Neuronal stem cell (in vitro differentiated cells): ENCODE measurements around the gene MAD1L1.
"Not testable (repeated sequence)": the region's sequence is repeated elsewhere in the genome, so short reads cannot be mapped to it uniquely, and the experiment has no call there.

Experiments used
- DNase-seq: peaks from one replicate; pipeline ENCODE4 v3.0.0-alpha.2; 2013; ENCODE audit warnings: low spot score
- H2AFZ ChIP-seq: one replicate; pipeline ENCODE4 v1.6.1; 2013; ENCODE audit warnings: mild to moderate bottlenecking, low read length, inconsistent platforms
- H2AK5ac ChIP-seq: 2 replicates; pipeline ENCODE4 v1.6.1; 2013; ENCODE audit warnings: low read depth, mild to moderate bottlenecking, inconsistent platforms, low read length, moderate library complexity, mixed read lengths
- H2BK120ac ChIP-seq: 2 replicates; pipeline ENCODE4 v1.6.1; 2013; ENCODE audit warnings: low read depth, mild to moderate bottlenecking, inconsistent platforms, low read length, moderate library complexity, mixed read lengths
- H2BK12ac ChIP-seq: one replicate; pipeline ENCODE4 v1.6.1; 2013; ENCODE audit warnings: low read length, inconsistent platforms
- H2BK15ac ChIP-seq: 2 replicates; pipeline ENCODE4 v1.6.1; 2013; ENCODE audit warnings: mild to moderate bottlenecking, low read length, inconsistent platforms, mixed read lengths
- H2BK5ac ChIP-seq: one replicate; pipeline ENCODE4 v1.6.1; 2013; ENCODE audit warnings: inconsistent platforms, mild to moderate bottlenecking, low read length, moderate library complexity
- H3K14ac ChIP-seq: one replicate; pipeline ENCODE4 v1.6.1; 2013; ENCODE audit warnings: low read length, inconsistent platforms
- H3K18ac ChIP-seq: 2 replicates; pipeline ENCODE4 v1.6.1; 2013; ENCODE audit warnings: low read length, inconsistent platforms
- H3K23ac ChIP-seq: 2 replicates; pipeline ENCODE4 v1.6.1; 2013; ENCODE audit warnings: low read depth, mild to moderate bottlenecking, mixed read lengths, low read length, inconsistent platforms; ENCODE audit not compliant: poor library complexity
- H3K27ac ChIP-seq: replicated peaks from 3 replicates; pipeline ENCODE4 v1.5.1; 2013; ENCODE audit warnings: low read length, inconsistent platforms
- H3K27me3 ChIP-seq, 3 experiments: 2 replicates each; pipeline ENCODE4 v1.6.1; 2013; ENCODE audit warnings: low read length in 3 of 3, mild to moderate bottlenecking in 2 of 3, inconsistent platforms in 1 of 3, low read depth in 1 of 3, mixed read lengths in 1 of 3, moderate library complexity in 1 of 3; ENCODE audit not compliant: control insufficient read depth in 3 of 3, insufficient read depth in 3 of 3
- H3K36me3 ChIP-seq, 2 donors: replicated peaks in 1 of 2; 2 replicates each; pipeline ENCODE4 v1.6.1; 2013; ENCODE audit warnings: low read length in 2 of 2; ENCODE audit not compliant: control insufficient read depth in 2 of 2, insufficient read depth in 2 of 2
- H3K4ac ChIP-seq: 2 replicates; pipeline ENCODE4 v1.6.1; 2013; ENCODE audit warnings: inconsistent platforms, mild to moderate bottlenecking, low read length, moderate library complexity
- H3K4me1 ChIP-seq, 2 donors: 1 replicate in 1 of 2; 2 replicates in 1 of 2; pipeline ENCODE4 v1.6.1; 2013; ENCODE audit warnings: low read length in 2 of 2, low read depth in 1 of 2; ENCODE audit not compliant: control insufficient read depth in 2 of 2, insufficient read depth in 1 of 2
- H3K4me2 ChIP-seq: one replicate; pipeline ENCODE4 v1.6.1; 2013; ENCODE audit warnings: mild to moderate bottlenecking, low read length, inconsistent platforms; ENCODE audit not compliant: insufficient read depth, poor library complexity, severe bottlenecking
- H3K4me3 ChIP-seq, 2 donors: 2 replicates each; pipeline ENCODE4 v1.5.1; 2013; ENCODE audit warnings: low read length in 2 of 2, mild to moderate bottlenecking in 2 of 2, inconsistent platforms in 1 of 2, moderate library complexity in 1 of 2
- H3K79me1 ChIP-seq: one replicate; pipeline ENCODE4 v1.6.1; 2013; ENCODE audit warnings: low read depth, mild to moderate bottlenecking, inconsistent platforms, low read length, moderate library complexity
- H3K9ac ChIP-seq: one replicate; pipeline ENCODE4 v1.6.1; 2013; ENCODE audit warnings: mild to moderate bottlenecking, low read depth, low read length, inconsistent platforms; ENCODE audit not compliant: poor library complexity
- H3K9me3 ChIP-seq, 2 donors: replicated peaks in 1 of 2; 2 replicates each; pipeline versions ENCODE3 to v1.6.1; 2013; ENCODE audit warnings: low read length in 2 of 2, mild to moderate bottlenecking in 2 of 2, inconsistent platforms in 1 of 2, low read depth in 1 of 2, mixed read lengths in 1 of 2, moderate library complexity in 1 of 2; ENCODE audit not compliant: control insufficient read depth in 2 of 2, insufficient read depth in 1 of 2
- H4K8ac ChIP-seq: one replicate; pipeline ENCODE4 v1.6.1; 2013; ENCODE audit warnings: low read depth, mild to moderate bottlenecking, inconsistent platforms, low read length, moderate library complexity
- H4K91ac ChIP-seq: one replicate; pipeline ENCODE4 v1.6.1; 2013; ENCODE audit warnings: low read length, low read depth, mild to moderate bottlenecking, inconsistent platforms; ENCODE audit not compliant: poor library complexity
- WGBS, 2 donors: extraction: QIAGEN DNeasy Blood & Tissue Kit; methylation state at CpG; one replicate each; pipeline ENCODE4 v1.1.7; 2013; ENCODE audit warnings: missing lambda C conversion rate in 2 of 2, mixed read lengths in 1 of 2; ENCODE audit not compliant: insufficient read length in 2 of 2, insufficient replicate concordance in 1 of 2; ENCODE audit errors: extremely low coverage in 2 of 2; 5-methylcytosine and 5-hydroxymethylcytosine counted together

MAD1L1 gene

DNA sequence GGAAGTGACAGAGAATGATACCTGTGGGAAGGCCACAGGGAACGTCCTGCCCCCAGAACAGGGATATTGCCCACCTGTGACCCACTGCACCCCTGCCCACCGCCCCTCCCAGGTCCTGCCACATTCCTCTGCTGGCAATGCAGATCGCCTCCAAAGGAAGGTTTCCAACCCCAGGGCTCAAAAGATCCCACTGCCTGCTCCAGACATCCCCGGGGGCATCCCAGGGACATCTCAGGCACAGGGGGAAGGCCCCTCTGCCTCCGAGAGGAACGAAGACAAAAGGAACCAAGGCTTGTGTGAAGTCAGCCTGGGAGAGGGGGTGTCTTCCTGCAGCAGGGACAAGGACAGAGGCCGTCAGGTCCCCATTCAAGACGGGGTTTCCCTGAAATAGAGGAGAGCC is 37.8 kb upstream of the MAD1L1 start:
- no peak overlapping the region for H3K4me2 ChIP-seq
- peaks cover 2 to 3% of the 10 kb centered on the region in 2 donors for H3K9me3 ChIP-seq
- H3K27me3 ChIP-seq, result no peaks in the 10 kb centered on the region
- H4K91ac ChIP-seq, result no peak overlapping the region
- H2BK15ac ChIP-seq, result peak overlapping the region; percentile 90
- H3K36me3 ChIP-seq, result peaks cover 16 to 40% of the 10 kb centered on the region in 2 donors
- no CpG with 5 or more reads among the region's 8 CpGs for WGBS, 2 donors
- peak overlapping the region; percentile 47 for H3K14ac ChIP-seq
- no peak overlapping the region for H3K9ac ChIP-seq
- no peak overlapping the region for H3K27ac ChIP-seq
- no peak overlapping the region for H4K8ac ChIP-seq
- no peak for DNase-seq
- no peak overlapping the region for H3K23ac ChIP-seq
- H2AK5ac ChIP-seq, result peak overlapping the region; percentile 49
- H3K18ac ChIP-seq, result peak overlapping the region; percentile 90
- H2BK12ac ChIP-seq, result no peak overlapping the region
- H2BK5ac ChIP-seq, result no peak overlapping the region
- no peak overlapping the region for H3K4ac ChIP-seq
- H2BK120ac ChIP-seq, result no peak overlapping the region
- H2AFZ ChIP-seq, result no peak overlapping the region
- peaks cover 4% of the 10 kb centered on the region for H3K79me1 ChIP-seq
- peaks cover 8 to 17% of the 10 kb centered on the region in 2 donors for H3K4me1 ChIP-seq
- no peak overlapping the region for H3K4me3 ChIP-seq

GRCh38 chr7:2269991-2270460 is 37.3 kb upstream of the MAD1L1 start:
- Histone ChIP-seq H2BK5ac (peak overlapping the region; percentile 83), H3K23ac (no peak overlapping the region), H2AFZ (no peak overlapping the region), H3K36me3 (peaks cover 15 to 43% of the 10 kb centered on the region in 2 donors), H4K8ac (peak overlapping the region; percentile 66), H3K27ac (peak overlapping the region; percentile 66), H4K91ac (no peak overlapping the region), H3K18ac (peak overlapping the region; percentile 94), H2BK12ac (peak overlapping the region; percentile 97), H3K9ac (no peak overlapping the region), H3K4me3 (no peak overlapping the region), H3K4me2 (peak overlapping the region; percentile 36), H2BK120ac (peak overlapping the region; percentile 93), H3K4ac (no peak overlapping the region), H2AK5ac (peak overlapping the region; percentile 98), H2BK15ac (peak overlapping the region; percentile 90), H3K9me3 (peaks cover 2 to 3% of the 10 kb centered on the region in 2 donors), H3K4me1 (peaks cover 8 to 17% of the 10 kb centered on the region in 2 donors), H3K79me1 (peaks cover 4% of the 10 kb centered on the region), H3K27me3 (no peaks in the 10 kb centered on the region), H3K14ac (peak overlapping the region; percentile 47)
- no CpG with 5 or more reads among the region's 10 CpGs for WGBS, 2 donors
- no peak for DNase-seq

DNA sequence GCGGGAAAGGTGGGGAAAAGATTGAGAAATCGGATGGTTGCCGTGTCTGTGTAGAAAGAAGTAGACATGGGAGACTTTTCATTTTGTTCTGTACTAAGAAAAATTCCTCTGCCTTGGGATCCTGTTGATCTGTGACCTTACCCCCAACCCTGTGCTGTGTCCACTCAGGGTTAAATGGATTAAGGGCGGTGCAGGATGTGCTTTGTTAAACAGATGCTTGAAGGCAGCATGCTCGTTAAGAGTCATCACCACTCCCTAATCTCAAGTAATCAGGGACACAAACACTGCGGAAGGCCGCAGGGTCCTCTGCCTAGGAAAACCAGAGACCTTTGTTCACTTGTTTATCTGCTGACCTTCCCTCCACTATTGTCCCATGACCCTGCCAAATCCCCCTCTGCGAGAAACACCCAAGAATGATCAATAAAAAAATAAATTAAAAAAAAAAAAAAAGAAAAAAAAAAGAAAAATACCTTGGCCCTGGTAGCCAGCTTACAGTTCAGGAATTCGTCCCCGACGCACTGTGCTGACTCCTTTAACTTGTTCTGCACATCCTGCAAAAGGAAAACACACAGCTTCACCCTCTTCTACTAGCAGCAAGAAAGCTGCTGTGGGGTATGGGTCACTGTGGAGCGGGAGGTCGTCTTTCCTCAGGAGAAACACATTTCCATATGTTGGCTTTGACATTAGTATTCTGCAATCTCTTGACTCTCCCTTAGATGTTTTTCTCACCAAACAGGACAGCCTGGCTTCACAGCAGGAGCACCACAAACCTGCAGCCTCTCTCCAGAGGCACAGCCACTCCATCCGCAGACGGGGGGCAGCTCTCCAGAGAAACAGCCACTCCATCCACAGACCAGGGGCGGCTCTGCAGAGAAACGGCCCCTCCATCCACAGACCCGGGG is 36.6 kb upstream of the MAD1L1 start:
- peak overlapping the region; percentile 97 for H2BK12ac ChIP-seq
- not testable (repeated sequence) for H3K14ac ChIP-seq, H3K4me3 ChIP-seq, H3K9ac ChIP-seq, H3K23ac ChIP-seq, H4K91ac ChIP-seq, H3K9me3 ChIP-seq, H3K4ac ChIP-seq, H3K79me1 ChIP-seq, H2AFZ ChIP-seq, H3K27me3 ChIP-seq
- peak overlapping the region; percentile 93 for H2BK120ac ChIP-seq
- WGBS, 2 donors, result no CpG with 5 or more reads among the region's 18 CpGs
- peak overlapping the region; percentile 36 for H3K4me2 ChIP-seq
- H2AK5ac ChIP-seq, result peak overlapping the region; percentile 98
- peak overlapping the region; percentile 94 for H3K18ac ChIP-seq
- peak overlapping the region; percentile 66 for H4K8ac ChIP-seq
- H2BK5ac ChIP-seq, result peak overlapping the region; percentile 83
- peak overlapping the region; percentile 90 for H2BK15ac ChIP-seq
- peaks cover 8 to 17% of the 10 kb centered on the region in 2 donors for H3K4me1 ChIP-seq
- DNase-seq, result peak; percentile 24
- H3K36me3 ChIP-seq, result peaks cover 12 to 40% of the 10 kb centered on the region in 2 donors
- H3K27ac ChIP-seq, result peak overlapping the region; percentile 66

GRCh38 chr7:2266911-2267310 is 34.2 kb upstream of the MAD1L1 start:
- Histone ChIP-seq H3K9me3 (peaks cover 2 to 3% of the 10 kb centered on the region in 2 donors), H3K23ac (no peak overlapping the region), H3K4ac (no peak overlapping the region), H2BK15ac (no peak overlapping the region), H2AK5ac (no peak overlapping the region), H2BK5ac (no peak overlapping the region), H3K4me2 (no peak overlapping the region), H3K4me1 (peaks cover 8 to 17% of the 10 kb centered on the region in 2 donors), H2AFZ (no peak overlapping the region), H3K27me3 (no peaks in the 10 kb centered on the region), H4K91ac (no peak overlapping the region), H2BK120ac (no peak overlapping the region), H3K27ac (no peak overlapping the region), H2BK12ac (no peak overlapping the region), H3K36me3 (peaks cover 20 to 50% of the 10 kb centered on the region in 2 donors), H3K79me1 (no peaks in the 10 kb centered on the region), H3K14ac (no peak overlapping the region), H3K9ac (no peak overlapping the region), H4K8ac (no peak overlapping the region), H3K4me3 (no peak overlapping the region), H3K18ac (no peak overlapping the region)
- no peak for DNase-seq
- no CpG with 5 or more reads among the region's 10 CpGs for WGBS, 2 donors
